ENCODE measurements around the gene KCNK4. TPM values are rescaled to one million over a fixed set of nuclear protein-coding genes. Genes with fewer than 3 reads are reported as not detected.
A peak's percentile ranks its signal among the peaks of the same experiment; 100 is the strongest.

The KCNK4 gene
- not detected for total RNA-seq

DNA sequence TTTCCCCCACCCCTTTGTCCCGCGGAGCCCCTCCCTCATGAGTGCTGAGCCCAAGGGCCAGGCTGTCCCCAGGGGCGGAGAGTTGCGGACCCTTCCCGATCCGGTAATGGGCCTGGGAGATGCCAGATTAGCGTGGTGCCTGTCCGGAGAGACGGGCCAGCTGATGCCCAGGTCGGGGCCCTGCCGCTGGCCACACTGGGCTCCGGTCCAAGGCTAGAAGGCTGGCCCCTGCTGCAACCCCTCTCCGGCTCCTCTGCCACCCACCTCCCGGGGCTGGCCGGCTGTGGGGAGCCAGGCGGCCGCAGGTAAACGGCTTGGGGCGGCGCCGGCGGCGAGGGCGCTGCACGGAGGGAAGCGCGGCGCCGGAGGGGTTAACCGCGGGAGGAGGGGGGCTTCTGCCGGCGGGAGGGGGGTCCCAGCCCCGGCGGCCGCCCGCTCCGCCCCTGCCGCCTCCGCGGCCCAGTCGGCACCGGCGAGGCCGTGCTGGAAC, at the start of gene KCNK4:
Gene KCNK4 (plus strand): TSS at position 41 of the 490 bp plus-strand sequence. CDS start 1,717 bp downstream, outside the sequence.
- H3K27me3 ChIP-seq, result peaks cover 10 to 19% of the 10 kb centered on the region in 2 donors
- no peaks in the 10 kb centered on the region for H3K9me3 ChIP-seq
- H3K36me3 ChIP-seq, result no peaks in the 10 kb centered on the region
- peak within 1 kb of the TSS; percentile 12 to 49 for H3K4me3 ChIP-seq
- TF ChIP-seq, protein P1, sequence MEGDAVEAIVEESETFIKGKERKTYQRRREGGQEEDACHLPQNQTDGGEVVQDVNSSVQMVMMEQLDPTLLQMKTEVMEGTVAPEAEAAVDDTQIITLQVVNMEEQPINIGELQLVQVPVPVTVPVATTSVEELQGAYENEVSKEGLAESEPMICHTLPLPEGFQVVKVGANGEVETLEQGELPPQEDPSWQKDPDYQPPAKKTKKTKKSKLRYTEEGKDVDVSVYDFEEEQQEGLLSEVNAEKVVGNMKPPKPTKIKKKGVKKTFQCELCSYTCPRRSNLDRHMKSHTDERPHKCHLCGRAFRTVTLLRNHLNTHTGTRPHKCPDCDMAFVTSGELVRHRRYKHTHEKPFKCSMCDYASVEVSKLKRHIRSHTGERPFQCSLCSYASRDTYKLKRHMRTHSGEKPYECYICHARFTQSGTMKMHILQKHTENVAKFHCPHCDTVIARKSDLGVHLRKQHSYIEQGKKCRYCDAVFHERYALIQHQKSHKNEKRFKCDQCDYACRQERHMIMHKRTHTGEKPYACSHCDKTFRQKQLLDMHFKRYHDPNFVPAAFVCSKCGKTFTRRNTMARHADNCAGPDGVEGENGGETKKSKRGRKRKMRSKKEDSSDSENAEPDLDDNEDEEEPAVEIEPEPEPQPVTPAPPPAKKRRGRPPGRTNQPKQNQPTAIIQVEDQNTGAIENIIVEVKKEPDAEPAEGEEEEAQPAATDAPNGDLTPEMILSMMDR (IDR thresholded peaks at IDR 0.05), result no peak
- H3K27ac ChIP-seq, result no peak within 1 kb of the TSS
- H3K4me1 ChIP-seq, result peaks cover 0 to 27% of the 10 kb centered on the region in 2 donors
- DNase-seq (ENCODE audit: low spot score), result no peak

DNA sequence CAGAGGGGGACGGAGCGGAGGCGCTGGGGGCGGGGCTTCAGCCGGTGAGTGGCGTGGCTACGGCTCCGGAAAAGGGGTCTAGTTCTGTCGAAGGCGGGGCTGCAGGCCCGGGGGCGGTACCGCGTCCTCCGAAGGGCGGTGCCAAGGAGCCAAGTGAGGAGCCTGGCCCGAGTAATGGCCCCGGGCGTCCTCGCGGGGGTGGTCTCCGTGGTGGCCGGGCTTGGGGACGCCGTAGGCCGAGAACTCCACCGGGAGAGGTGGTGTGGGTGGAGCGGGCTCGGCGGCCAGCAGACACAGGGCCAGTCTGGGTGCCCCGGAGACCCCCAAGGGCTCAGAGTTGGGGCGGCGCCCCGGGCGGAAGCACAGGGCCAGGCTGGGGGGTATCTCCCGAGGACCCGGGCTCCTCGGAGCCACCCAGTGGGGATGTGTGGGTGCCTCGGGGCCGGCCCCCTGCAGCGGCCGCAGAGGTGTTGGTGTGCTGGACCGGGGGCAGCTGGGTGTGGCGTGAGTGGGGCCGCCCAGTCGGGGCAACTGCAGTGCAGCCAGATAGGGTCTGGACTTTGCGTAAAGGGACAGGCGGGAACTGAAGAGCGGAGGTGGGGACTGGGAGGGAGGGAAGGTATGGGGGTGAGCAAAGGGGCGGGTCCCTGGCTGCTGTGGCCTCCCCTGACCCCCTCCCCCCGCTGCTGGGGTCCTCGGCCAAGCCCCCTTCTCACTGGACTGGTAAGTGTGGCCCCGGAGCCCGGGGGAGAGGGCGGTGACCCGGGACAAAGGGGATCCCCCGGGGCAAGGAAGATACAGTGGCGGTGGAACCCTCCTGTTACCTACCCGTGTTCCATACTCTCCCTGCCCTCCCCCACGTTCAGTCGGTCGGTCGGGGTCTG, 49.4 kb upstream of the KCNK4 start:
- TF ChIP-seq, protein P1 (IDR thresholded peaks at IDR 0.05), result no peak
- H3K27me3 ChIP-seq, result no peaks in the 10 kb centered on the region
- DNase-seq (ENCODE audit: low spot score), result no peak
- peaks cover 10% of the 10 kb centered on the region for H3K36me3 ChIP-seq
- H3K4me1 ChIP-seq, result peaks cover 0 to 55% of the 10 kb centered on the region in 2 donors
- peak overlapping the region; percentile 75 to 85 for H3K4me3 ChIP-seq
- peak overlapping the region; percentile 97 to 99 for H3K27ac ChIP-seq
- H3K9me3 ChIP-seq, result no peaks in the 10 kb centered on the region

DNA sequence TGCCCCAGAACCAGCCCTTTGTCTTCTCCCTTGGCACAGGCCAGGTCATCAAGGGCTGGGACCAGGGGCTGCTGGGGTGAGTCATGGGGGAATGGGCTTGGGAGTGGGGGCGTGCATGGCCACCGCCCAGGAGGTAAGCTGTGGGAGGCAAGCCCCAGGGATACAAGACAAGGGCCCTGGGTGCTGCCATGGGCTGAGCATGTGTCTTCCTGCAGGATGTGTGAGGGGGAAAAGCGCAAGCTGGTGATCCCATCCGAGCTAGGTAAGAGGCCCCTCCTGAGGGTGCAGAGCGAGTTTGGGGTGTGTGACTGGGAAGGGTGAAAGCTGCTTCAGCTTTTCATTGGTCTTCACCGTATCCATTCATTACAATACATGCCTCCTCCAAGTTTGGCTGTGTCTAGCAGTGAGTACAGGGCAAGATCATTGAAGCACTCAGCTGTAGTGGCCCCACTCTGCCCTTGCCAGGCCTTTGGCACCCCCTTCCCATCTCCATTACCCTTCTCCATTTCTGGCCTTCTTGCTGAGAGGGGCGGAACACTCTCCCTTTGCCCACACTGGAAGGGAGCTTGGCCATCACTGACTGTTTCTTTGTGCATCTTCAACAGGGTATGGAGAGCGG, 47.8 kb upstream of the KCNK4 start:
- Histone ChIP-seq H3K27ac (peak overlapping the region in 1 of 2 donors; percentile 97), H3K36me3 (peaks cover 10% of the 10 kb centered on the region), H3K9me3 (no peaks in the 10 kb centered on the region), H3K27me3 (no peaks in the 10 kb centered on the region), H3K4me3 (no peak overlapping the region), H3K4me1 (peaks cover 0 to 54% of the 10 kb centered on the region in 2 donors)
- TF ChIP-seq, protein P1 (IDR thresholded peaks at IDR 0.05), result no peak
- no peak for DNase-seq (ENCODE audit: low spot score)

DNA sequence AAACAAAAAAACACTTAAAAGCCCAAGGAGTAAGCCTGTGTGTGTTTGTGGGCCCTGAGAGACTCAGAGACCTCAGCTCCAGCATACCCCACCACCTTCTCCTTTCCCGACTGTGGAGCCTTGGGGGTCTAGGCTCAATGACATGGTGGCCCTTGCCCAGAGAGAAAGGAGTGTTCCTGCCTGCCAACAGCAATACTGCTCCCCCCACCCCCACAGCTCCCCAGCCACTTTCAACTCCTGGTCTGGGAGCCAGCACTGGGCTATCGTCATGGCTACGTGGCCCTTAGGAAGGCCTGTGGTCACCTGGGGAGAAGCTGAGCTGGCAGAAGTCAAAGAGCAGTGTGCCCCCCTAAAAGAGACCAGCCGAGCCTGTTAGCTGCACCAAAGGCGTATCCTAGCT, 47.0 kb upstream of the KCNK4 start:
- peaks cover 0 to 54% of the 10 kb centered on the region in 2 donors for H3K4me1 ChIP-seq

DNA sequence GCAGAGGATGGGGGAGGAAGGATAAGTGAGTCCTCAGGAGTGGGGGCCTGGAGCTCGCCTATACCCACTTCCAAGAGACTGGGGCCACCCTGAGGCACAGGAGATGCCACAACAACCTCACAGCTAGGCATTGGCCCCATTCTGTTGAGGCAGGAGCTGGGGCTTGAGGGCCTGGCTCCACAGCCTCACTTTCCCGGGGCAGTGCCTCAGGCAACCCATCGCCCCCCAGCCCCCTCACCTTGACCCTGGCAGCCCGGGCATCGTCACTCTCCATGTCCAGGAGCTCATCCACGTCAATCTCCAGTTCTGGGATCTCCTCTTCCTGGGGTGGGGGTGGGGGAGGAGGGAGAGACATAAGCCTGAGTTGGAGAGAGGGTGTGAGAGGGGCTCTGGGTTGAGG, 46.1 kb upstream of the KCNK4 start:
- peak overlapping the region; percentile 88 to 91 for H3K27ac ChIP-seq
- no peaks in the 10 kb centered on the region for H3K27me3 ChIP-seq
- no peaks in the 10 kb centered on the region for H3K9me3 ChIP-seq
- peaks cover 0 to 51% of the 10 kb centered on the region in 2 donors for H3K4me1 ChIP-seq
- H3K36me3 ChIP-seq, result peaks cover 10% of the 10 kb centered on the region
- TF ChIP-seq, protein P1 (IDR thresholded peaks at IDR 0.05), result no peak
- peak overlapping the region; percentile 74 to 82 for H3K4me3 ChIP-seq
- DNase-seq (ENCODE audit: low spot score), result no peak

More for the DNA sequence above, 47.0 kb upstream of the KCNK4 start:
- Histone ChIP-seq H3K9me3 (no peaks in the 10 kb centered on the region), H3K27me3 (no peaks in the 10 kb centered on the region), H3K36me3 (peaks cover 10% of the 10 kb centered on the region), H3K27ac (no peak overlapping the region), H3K4me3 (no peak overlapping the region)
- DNase-seq (ENCODE audit: low spot score), result no peak
- TF ChIP-seq, protein P1 (IDR thresholded peaks at IDR 0.05), result no peak
